ENCODE results near the gene AP4B1. TPM values are rescaled to one million over a fixed set of nuclear protein-coding genes. Genes with fewer than 3 reads are reported as not detected.

The AP4B1 gene
- total RNA-seq, 1 donor from 2014 or later = 12.2 TPM

Other genes with a start within 250 kb of the AP4B1 start
- gene PHTF1, start 145.3 kb downstream of the AP4B1 start, total RNA-seq = 6.4 TPM
- 10.1 TPM for gene RSBN1, start 92.3 kb downstream of the AP4B1 start, total RNA-seq
- 0.43 TPM for gene PTPN22, start 33.1 kb downstream of the AP4B1 start, total RNA-seq
- gene BCL2L15, start 17.2 kb downstream of the AP4B1 start, total RNA-seq = not detected
- 2.4 TPM for gene DCLRE1B, start 527 bp upstream of the AP4B1 start, total RNA-seq
- 50.3 TPM for gene HIPK1, start 24.5 kb upstream of the AP4B1 start, total RNA-seq
- gene OLFML3, start 74.7 kb upstream of the AP4B1 start, total RNA-seq = 13.8 TPM
- not detected for gene SYT6, start 249.1 kb upstream of the AP4B1 start, total RNA-seq